GM21576 (cell line): ENCODE data around the gene NAALAD2.
"Not testable (repeated sequence)": the region's sequence is repeated elsewhere in the genome, so short reads cannot be mapped to it uniquely, and the experiment has no call there.

Experiments used
- ATAC-seq: cut with Tn5 transposase; IDR thresholded peaks from one replicate; pipeline ENCODE4 v1.9.1; 2021; ENCODE audit warnings: mild to moderate bottlenecking, moderate library complexity; ENCODE audit not compliant: unreplicated experiment

The NAALAD2 gene

GRCh38 chr11:90134478-90135003 lies at the start of gene NAALAD2:
Gene NAALAD2 (plus strand): TSS chr11:90134663. CDS start chr11:90134759, 96 bp downstream.
- no peak for ATAC-seq

GRCh38 chr11:90085650-90086049 lies 48.8 kb upstream of the NAALAD2 start, which contains the start of gene UBTFL1:
Gene UBTFL1 (plus strand): TSS chr11:90085950. CDS start chr11:90085950, 0 bp downstream.
- ATAC-seq = not testable (repeated sequence)

- ATAC-seq = not testable (repeated sequence)
Measured at GRCh38 chr11:90088731-90089130, 45.7 kb upstream of the NAALAD2 start.

- not testable (repeated sequence) for ATAC-seq
Measured at GRCh38 chr11:90095230-90095924, 39.1 kb upstream of the NAALAD2 start.

- not testable (repeated sequence) for ATAC-seq
Measured at GRCh38 chr11:90098261-90098660, 36.2 kb upstream of the NAALAD2 start.

- ATAC-seq = no peak
Measured at GRCh38 chr11:90100431-90100830, 34.0 kb upstream of the NAALAD2 start.

- no peak for ATAC-seq
Measured at GRCh38 chr11:90113541-90113940, 20.9 kb upstream of the NAALAD2 start.

- ATAC-seq = no peak
Measured at GRCh38 chr11:90120191-90120590, 14.3 kb upstream of the NAALAD2 start.

GRCh38 chr11:90124371-90124770 lies 10.1 kb upstream of the NAALAD2 start:
- ATAC-seq = no peak

GRCh38 chr11:90124946-90125345 lies 9.5 kb upstream of the NAALAD2 start:
- no peak for ATAC-seq

GRCh38 chr11:90133560-90134477 lies 644 bp upstream of the NAALAD2 start:
- no peak for ATAC-seq

GRCh38 chr11:90135016-90135415 lies 553 bp downstream of the NAALAD2 start:
- ATAC-seq = no peak

- no peak for ATAC-seq
Measured at GRCh38 chr11:90148900-90149299, 14.4 kb downstream of the NAALAD2 start.

GRCh38 chr11:90166982-90167573 lies 32.6 kb downstream of the NAALAD2 start:
- ATAC-seq = not testable (repeated sequence)

GRCh38 chr11:90167704-90168103 lies 33.2 kb downstream of the NAALAD2 start:
- not testable (repeated sequence) for ATAC-seq

- ATAC-seq = no peak
Measured at GRCh38 chr11:90168571-90168970, 34.1 kb downstream of the NAALAD2 start.

- ATAC-seq = no peak
Measured at GRCh38 chr11:90171359-90171758, 36.9 kb downstream of the NAALAD2 start.

- ATAC-seq = no peak
Measured at GRCh38 chr11:90176069-90176468, 41.6 kb downstream of the NAALAD2 start.

GRCh38 chr11:90178751-90179150 lies 44.3 kb downstream of the NAALAD2 start:
- ATAC-seq = no peak

- ATAC-seq = no peak
Measured at GRCh38 chr11:90179923-90180322, 45.5 kb downstream of the NAALAD2 start.

GRCh38 chr11:90187839-90188238 lies 53.4 kb downstream of the NAALAD2 start:
- no peak for ATAC-seq
